ENCODE data around the gene MBNL1.
A peak's percentile ranks its signal among the peaks of the same experiment; 100 is the strongest.

The MBNL1 gene

GRCh38 chr3:152253514-152253913 is 15.2 kb upstream of the MBNL1 start:
- DNase-seq: no peak

- no peak for DNase-seq
Observed at GRCh38 chr3:152254041-152254440, 14.7 kb upstream of the MBNL1 start.

- no peak for DNase-seq
Observed at GRCh38 chr3:152255290-152255689, 13.4 kb upstream of the MBNL1 start.

GRCh38 chr3:152256851-152257562 is 11.7 kb upstream of the MBNL1 start:
- no peak for DNase-seq

- DNase-seq: no peak
Observed at GRCh38 chr3:152257563-152258035, 11.1 kb upstream of the MBNL1 start.

GRCh38 chr3:152258448-152259393 is 10.0 kb upstream of the MBNL1 start:
- peak; percentile 62 for DNase-seq

GRCh38 chr3:152259468-152259867 is 9.3 kb upstream of the MBNL1 start:
- no peak for DNase-seq

GRCh38 chr3:152260026-152260425 is 8.7 kb upstream of the MBNL1 start:
- DNase-seq: no peak

- DNase-seq: no peak
Observed at GRCh38 chr3:152260529-152260928, 8.2 kb upstream of the MBNL1 start.

GRCh38 chr3:152261329-152261728 is 7.4 kb upstream of the MBNL1 start:
- no peak for DNase-seq

- DNase-seq: no peak
Observed at GRCh38 chr3:152263711-152264110, 5.0 kb upstream of the MBNL1 start.

GRCh38 chr3:152264378-152264777 is 4.4 kb upstream of the MBNL1 start:
- no peak for DNase-seq

GRCh38 chr3:152266221-152266995 is 2.3 kb upstream of the MBNL1 start:
- no peak for DNase-seq

GRCh38 chr3:152267831-152268554 is 736 bp upstream of the MBNL1 start:
- no peak for DNase-seq

- peak; percentile 60 for DNase-seq
Observed at GRCh38 chr3:152269056-152269830, 514 bp downstream of the MBNL1 start.

GRCh38 chr3:152269831-152270734 is 1.4 kb downstream of the MBNL1 start:
- peak; percentile 33 for DNase-seq

GRCh38 chr3:152270937-152271336 is 2.2 kb downstream of the MBNL1 start:
- DNase-seq: no peak

- DNase-seq: no peak
Observed at GRCh38 chr3:152271501-152272236, 2.9 kb downstream of the MBNL1 start.

GRCh38 chr3:152272771-152273242 is 4.1 kb downstream of the MBNL1 start:
- peak; percentile 52 for DNase-seq

- no peak for DNase-seq
Observed at GRCh38 chr3:152276681-152277080, 8.0 kb downstream of the MBNL1 start.

Data from activated naive CD4-positive, alpha-beta T cell treated with anti-CD3 and anti-CD28 coated beads, Interleukin-2, amount 50 U/mL, for 16 hours (primary cell).